Ramos (cell line): ENCODE results near the gene AOAH.
"Not testable (repeated sequence)": the region's sequence is repeated elsewhere in the genome, so short reads cannot be mapped to it uniquely, and the experiment has no call there.

Source experiments
- in situ Hi-C: fragments of 300-500 bp; cut with MboI; formaldehyde crosslinking; loops from one replicate; pipeline ENCODE4 v1.14.3; 2022; ENCODE audit warnings: low sequenced_read_pairs; ENCODE audit not compliant: unreplicated experiment

The AOAH gene

GRCh38 chr7:36487756-36488336 is 236.4 kb downstream of the AOAH start:
- in situ Hi-C loops = no loop called here

- in situ Hi-C loops = no loop called here
Observed at GRCh38 chr7:36486336-36486735, 238.0 kb downstream of the AOAH start.

- in situ Hi-C loops = no loop called here
Observed at GRCh38 chr7:36484265-36484664, 240.0 kb downstream of the AOAH start.

- in situ Hi-C loops = not testable (repeated sequence)
Observed at GRCh38 chr7:36483853-36484252, 240.4 kb downstream of the AOAH start.

GRCh38 chr7:36478745-36479144 is 245.5 kb downstream of the AOAH start:
- in situ Hi-C loops = no loop called here

GRCh38 chr7:36475381-36475780 is 248.9 kb downstream of the AOAH start:
- in situ Hi-C loops = no loop called here

- in situ Hi-C loops = no loop called here
Observed at GRCh38 chr7:36475011-36475342, 249.3 kb downstream of the AOAH start.

GRCh38 chr7:36474283-36475010 is 249.8 kb downstream of the AOAH start:
- in situ Hi-C loops = loop anchor here (25.0 kb wide), 1 partner anchor 713 kb away; no protein-coding TSS in a partner anchor

- in situ Hi-C loops = loop anchor here (25.0 kb wide), 1 partner anchor 714 kb away; no protein-coding TSS in a partner anchor
Observed at GRCh38 chr7:36473454-36474282, 250.6 kb downstream of the AOAH start.

GRCh38 chr7:36472141-36472729 is 252.1 kb downstream of the AOAH start:
- in situ Hi-C loops = loop anchor here (25.0 kb wide), 1 partner anchor 715 kb away; no protein-coding TSS in a partner anchor

GRCh38 chr7:36469236-36469635 is 255.1 kb downstream of the AOAH start:
- in situ Hi-C loops = loop anchor here (25.0 kb wide), 1 partner anchor 718 kb away; no protein-coding TSS in a partner anchor

- in situ Hi-C loops = loop anchor here (25.0 kb wide), 1 partner anchor 719 kb away; no protein-coding TSS in a partner anchor
Observed at GRCh38 chr7:36468370-36469101, 255.8 kb downstream of the AOAH start.

GRCh38 chr7:36466001-36466400 is 258.3 kb downstream of the AOAH start:
- in situ Hi-C loops = loop anchor here (25.0 kb wide), 1 partner anchor 721 kb away; no protein-coding TSS in a partner anchor

- in situ Hi-C loops = loop anchor here (25.0 kb wide), 1 partner anchor 723 kb away; no protein-coding TSS in a partner anchor
Observed at GRCh38 chr7:36464271-36464670, 260.0 kb downstream of the AOAH start.
